Activated T-cell treated with anti-CD3 and anti-CD28 coated beads, Interleukin-2, amount 50 U/mL, for 72 hours (primary cell): ENCODE measurements around the gene FAU. TPM values are rescaled to one million over a fixed set of nuclear protein-coding genes. Genes with fewer than 3 reads are reported as not detected.
A peak's percentile ranks its signal among the peaks of the same experiment; 100 is the strongest.

ENCODE experiments used
- ATAC-seq, 2 donors: fragments of 150-1000 bp; cut with Tn5 transposase; replicated peaks in 1 of 2; 2 replicates each; pipeline ENCODE4 v1.10.0; 2021; ENCODE audit warnings: moderate library complexity in 2 of 2, mild to moderate bottlenecking in 1 of 2
- DNase-seq, 2 donors: peaks; one replicate each; pipeline ENCODE4 v3.0.0; 2021 to 2022; ENCODE audit warnings: mixed read lengths in 1 of 2
- H3K27ac Mint-ChIP-seq: one replicate; pipeline ENCODE4 v1.8.0; 2022; ENCODE audit warnings: mild to moderate bottlenecking, moderate library complexity, mixed read lengths
- H3K27me3 Mint-ChIP-seq: one replicate; pipeline ENCODE4 v1.8.0; 2022; ENCODE audit warnings: low read depth, mixed read lengths
- H3K36me3 Mint-ChIP-seq, 2 donors: one replicate each; pipeline ENCODE4 v1.8.0; 2022; ENCODE audit warnings: mixed read lengths in 2 of 2, mild to moderate bottlenecking in 1 of 2; ENCODE audit not compliant: insufficient read depth in 2 of 2
- H3K4me1 Mint-ChIP-seq: one replicate; pipeline ENCODE4 v1.8.0; 2022; ENCODE audit warnings: low read depth, mixed read lengths
- H3K4me3 Mint-ChIP-seq, 2 donors: one replicate each; pipeline ENCODE4 v1.8.0; 2022; ENCODE audit warnings: mild to moderate bottlenecking in 2 of 2, mixed read lengths in 2 of 2, moderate library complexity in 2 of 2
- H3K9me3 Mint-ChIP-seq, 2 donors: one replicate each; pipeline ENCODE4 v1.8.0; 2022; ENCODE audit warnings: mixed read lengths in 2 of 2
- total RNA-seq, 2 donors: library from RNA; stranded (reverse); gene quantifications; one replicate each; pipeline ENCODE4 v1.2.3, GENCODE V29; 2022

The FAU gene
- total RNA-seq, 2 donors from 2014 or later = 1,144 to 1,164 TPM

GRCh38 chr11:65083834-65084597 is 37.9 kb downstream of the FAU start, which contains the start of the genes CDCA5 and ZFPL1:
CDCA5 (minus strand) TSS chr11:65084040; CDS start chr11:65083978, 62 bp downstream.
ZFPL1 (plus strand) TSS chr11:65084222; CDS start chr11:65084699, 477 bp downstream.
- peak; percentile 96 to 98 for DNase-seq
- peak within 1 kb of the TSS; percentile 98 to 99 for H3K4me3 Mint-ChIP-seq
- H3K4me1 Mint-ChIP-seq = peaks cover 57% of the 10 kb centered on the region
- ATAC-seq = peak; percentile 94 to 95
- peaks cover 25 to 33% of the 10 kb centered on the region in 2 donors for H3K36me3 Mint-ChIP-seq
- no peaks in the 10 kb centered on the region for H3K9me3 Mint-ChIP-seq
- no peaks in the 10 kb centered on the region for H3K27me3 Mint-ChIP-seq
- H3K27ac Mint-ChIP-seq = peak within 1 kb of the TSS; percentile 98

GRCh38 chr11:65083134-65083833 is 38.6 kb downstream of the FAU start:
- DNase-seq = no peak
- peak overlapping the region; percentile 98 to 99 for H3K4me3 Mint-ChIP-seq
- ATAC-seq = peak in 1 of 2 donors; percentile 3
- H3K36me3 Mint-ChIP-seq = peaks cover 25 to 36% of the 10 kb centered on the region in 2 donors
- no peaks in the 10 kb centered on the region for H3K9me3 Mint-ChIP-seq
- H3K27me3 Mint-ChIP-seq = no peaks in the 10 kb centered on the region
- peaks cover 64% of the 10 kb centered on the region for H3K4me1 Mint-ChIP-seq
- H3K27ac Mint-ChIP-seq = peak overlapping the region; percentile 98

GRCh38 chr11:65078786-65079342 is 43.1 kb downstream of the FAU start:
- Mint-ChIP-seq H3K36me3 (peaks cover 19 to 40% of the 10 kb centered on the region in 2 donors), H3K27me3 (no peaks in the 10 kb centered on the region), H3K9me3 (no peaks in the 10 kb centered on the region), H3K4me1 (peaks cover 61% of the 10 kb centered on the region), H3K4me3 (peak overlapping the region; percentile 42 to 50), H3K27ac (peak overlapping the region; percentile 80)
- DNase-seq (no peak), ATAC-seq (no peak)

- peak overlapping the region; percentile 42 to 50 for H3K4me3 Mint-ChIP-seq
- ATAC-seq = peak; percentile 87 to 88
- H3K4me1 Mint-ChIP-seq = peaks cover 60% of the 10 kb centered on the region
- H3K36me3 Mint-ChIP-seq = peaks cover 15 to 39% of the 10 kb centered on the region in 2 donors
- no peaks in the 10 kb centered on the region for H3K27me3 Mint-ChIP-seq
- peak; percentile 69 to 73 for DNase-seq
- H3K27ac Mint-ChIP-seq = peak overlapping the region; percentile 80
- H3K9me3 Mint-ChIP-seq = no peaks in the 10 kb centered on the region
Measured at GRCh38 chr11:65078151-65078550, 43.8 kb downstream of the FAU start.

GRCh38 chr11:65077451-65077850 is 44.5 kb downstream of the FAU start:
- H3K4me1 Mint-ChIP-seq = peaks cover 54% of the 10 kb centered on the region
- H3K4me3 Mint-ChIP-seq = no peak overlapping the region
- DNase-seq = no peak
- H3K27ac Mint-ChIP-seq = no peak overlapping the region
- ATAC-seq = no peak
- no peaks in the 10 kb centered on the region for H3K9me3 Mint-ChIP-seq
- peaks cover 11 to 35% of the 10 kb centered on the region in 2 donors for H3K36me3 Mint-ChIP-seq
- no peaks in the 10 kb centered on the region for H3K27me3 Mint-ChIP-seq

- H3K9me3 Mint-ChIP-seq = no peaks in the 10 kb centered on the region
- peak in 1 of 2 donors; percentile 14 for ATAC-seq
- no peak overlapping the region for H3K4me3 Mint-ChIP-seq
- peaks cover 0 to 10% of the 10 kb centered on the region in 2 donors for H3K36me3 Mint-ChIP-seq
- no peak for DNase-seq
- H3K27ac Mint-ChIP-seq = no peak overlapping the region
- no peaks in the 10 kb centered on the region for H3K27me3 Mint-ChIP-seq
- peaks cover 10% of the 10 kb centered on the region for H3K4me1 Mint-ChIP-seq
Measured at GRCh38 chr11:65072631-65072966, 49.3 kb downstream of the FAU start.

GRCh38 chr11:65071907-65072630 is 49.9 kb downstream of the FAU start:
- H3K27ac Mint-ChIP-seq = no peak overlapping the region
- no peaks in the 10 kb centered on the region for H3K9me3 Mint-ChIP-seq
- no peak for DNase-seq
- peaks cover 9% of the 10 kb centered on the region for H3K4me1 Mint-ChIP-seq
- ATAC-seq = peak; percentile 4 to 14
- H3K4me3 Mint-ChIP-seq = no peak overlapping the region
- H3K36me3 Mint-ChIP-seq = peaks cover 0 to 8% of the 10 kb centered on the region in 2 donors
- no peaks in the 10 kb centered on the region for H3K27me3 Mint-ChIP-seq

Other genes with a start within 250 kb of the FAU start
- gene EHD1, start 243.5 kb downstream of the FAU start, total RNA-seq = 100 to 1,000 TPM; 136 to 159 TPM
- gene ATG2A, start 204.9 kb downstream of the FAU start, total RNA-seq = 10 to 100 TPM; 20.9 to 27.0 TPM
- gene PPP2R5B, start 197.4 kb downstream of the FAU start, total RNA-seq = 10 to 100 TPM; 15.0 to 24.0 TPM
- gene GPHA2, start 186.2 kb downstream of the FAU start, total RNA-seq = under 1 TPM; 0.58 to 0.81 TPM
- 1 to 10 TPM; 1.7 to 2.7 TPM for gene MAJIN, start 150.0 kb downstream of the FAU start, total RNA-seq
- gene BATF2, start 125.2 kb downstream of the FAU start, total RNA-seq = under 1 TPM; 0.31 to 0.39 TPM
- gene ARL2, start 108.0 kb downstream of the FAU start, total RNA-seq = 100 to 1,000 TPM in 1 of 2 donors, 10 to 100 TPM in 1; 96.0 to 101 TPM
- gene SNX15, start 94.7 kb downstream of the FAU start, total RNA-seq = 10 to 100 TPM; 31.5 to 38.7 TPM
- gene SAC3D1, start 80.9 kb downstream of the FAU start, total RNA-seq = 10 to 100 TPM; 18.1 to 21.6 TPM
- 10 to 100 TPM; 25.0 to 31.6 TPM for gene NAALADL1, start 63.6 kb downstream of the FAU start, total RNA-seq
- gene CDCA5, start 38.1 kb downstream of the FAU start, total RNA-seq = 100 to 1,000 TPM; 139 to 174 TPM
- 10 to 100 TPM; 44.2 to 46.5 TPM for gene ZFPL1, start 37.9 kb downstream of the FAU start, total RNA-seq
- 100 to 1,000 TPM; 118 to 119 TPM for gene VPS51, start 25.9 kb downstream of the FAU start, total RNA-seq
- 10 to 100 TPM; 22.8 to 26.8 TPM for gene TM7SF2, start 10.3 kb downstream of the FAU start, total RNA-seq
- gene ZNHIT2, start 4.4 kb downstream of the FAU start, total RNA-seq = 10 to 100 TPM in 1 of 2 donors, 1 to 10 TPM in 1; 9.9 to 10.4 TPM
- 10 to 100 TPM; 73.6 to 89.8 TPM for gene MRPL49, start 187 bp upstream of the FAU start, total RNA-seq
- 10 to 100 TPM; 45.8 to 53.1 TPM for gene SYVN1, start 12.4 kb upstream of the FAU start, total RNA-seq
- not detected for gene SPDYC, start 48.1 kb upstream of the FAU start, total RNA-seq
- gene CAPN1, start 59.8 kb upstream of the FAU start, total RNA-seq = 100 to 1,000 TPM in 1 of 2 donors, 10 to 100 TPM in 1; 99.1 to 114 TPM
- gene POLA2, start 139.8 kb upstream of the FAU start, total RNA-seq = 10 to 100 TPM; 54.2 to 67.0 TPM
- 1 to 10 TPM; 1.4 to 2.3 TPM for gene CDC42EP2, start 192.7 kb upstream of the FAU start, total RNA-seq
- 100 to 1,000 TPM; 110 to 139 TPM for gene DPF2, start 211.7 kb upstream of the FAU start, total RNA-seq
- gene TIGD3, start 232.6 kb upstream of the FAU start, total RNA-seq = 1 to 10 TPM; 1.3 to 1.8 TPM